Measurements from ENCODE around the gene MRTFA.
"Not testable (repeated sequence)": the region's sequence is repeated elsewhere in the genome, so short reads cannot be mapped to it uniquely, and the experiment has no call there.

The MRTFA gene

DNA sequence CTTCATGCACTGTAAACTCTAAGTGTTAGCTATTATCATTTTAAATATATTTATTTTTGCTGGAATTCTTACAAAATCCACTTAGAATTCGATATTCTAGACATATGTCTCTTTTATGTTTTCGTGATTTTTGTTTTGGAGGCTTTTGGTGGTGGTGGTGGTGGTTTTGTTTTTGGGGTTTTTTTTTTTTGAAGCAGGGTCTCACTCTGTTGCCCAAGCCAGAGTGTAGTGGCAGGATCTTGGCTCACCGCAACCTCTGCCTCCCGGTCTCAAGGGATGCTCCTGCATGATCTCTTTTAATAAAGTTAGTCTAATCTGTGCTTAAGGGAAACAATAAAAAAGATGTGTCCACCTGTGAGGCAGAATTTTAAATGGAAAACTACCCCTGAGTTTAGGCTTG lies 117.7 kb downstream of the MRTFA start:
- no peak for DNase-seq

DNA sequence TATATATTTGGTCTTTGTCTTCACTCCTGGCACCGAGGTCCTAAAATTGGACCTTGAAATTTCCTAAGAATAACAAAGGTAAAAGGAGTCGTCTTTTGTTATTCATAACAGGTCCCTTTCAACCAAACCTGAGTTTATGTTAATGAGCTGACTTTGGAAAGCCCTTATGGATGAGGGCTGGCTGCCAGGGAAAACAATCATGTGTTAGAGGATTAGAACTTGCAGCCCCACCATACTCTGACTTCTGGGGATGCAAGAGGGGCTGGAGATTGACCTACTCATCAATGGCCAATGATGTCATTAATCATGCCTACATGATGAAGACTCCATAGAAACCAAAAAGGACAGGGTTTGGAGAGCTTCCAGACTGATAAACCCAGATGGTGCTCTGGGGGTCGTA lies 118.9 kb downstream of the MRTFA start:
- DNase-seq = no peak

DNA sequence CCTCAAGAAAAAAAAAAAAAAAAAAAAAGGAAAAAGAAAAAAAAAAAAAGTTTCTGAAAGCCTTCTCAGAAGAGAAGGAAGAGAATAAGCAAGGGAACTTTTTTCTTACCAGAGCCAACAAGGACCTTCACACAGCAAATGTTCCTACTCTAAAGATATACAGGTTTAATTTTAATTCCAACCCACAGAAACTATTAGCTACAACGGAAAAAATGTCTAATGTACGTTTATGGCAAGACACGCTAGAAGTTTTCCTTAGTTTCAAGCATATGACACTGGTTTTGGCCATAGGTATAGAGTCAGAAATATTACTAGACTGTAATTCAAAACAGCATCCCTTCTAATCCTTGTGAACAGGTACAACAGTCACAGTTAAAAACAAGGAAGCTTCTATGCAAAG lies 120.1 kb downstream of the MRTFA start:
- DNase-seq = no peak

DNA sequence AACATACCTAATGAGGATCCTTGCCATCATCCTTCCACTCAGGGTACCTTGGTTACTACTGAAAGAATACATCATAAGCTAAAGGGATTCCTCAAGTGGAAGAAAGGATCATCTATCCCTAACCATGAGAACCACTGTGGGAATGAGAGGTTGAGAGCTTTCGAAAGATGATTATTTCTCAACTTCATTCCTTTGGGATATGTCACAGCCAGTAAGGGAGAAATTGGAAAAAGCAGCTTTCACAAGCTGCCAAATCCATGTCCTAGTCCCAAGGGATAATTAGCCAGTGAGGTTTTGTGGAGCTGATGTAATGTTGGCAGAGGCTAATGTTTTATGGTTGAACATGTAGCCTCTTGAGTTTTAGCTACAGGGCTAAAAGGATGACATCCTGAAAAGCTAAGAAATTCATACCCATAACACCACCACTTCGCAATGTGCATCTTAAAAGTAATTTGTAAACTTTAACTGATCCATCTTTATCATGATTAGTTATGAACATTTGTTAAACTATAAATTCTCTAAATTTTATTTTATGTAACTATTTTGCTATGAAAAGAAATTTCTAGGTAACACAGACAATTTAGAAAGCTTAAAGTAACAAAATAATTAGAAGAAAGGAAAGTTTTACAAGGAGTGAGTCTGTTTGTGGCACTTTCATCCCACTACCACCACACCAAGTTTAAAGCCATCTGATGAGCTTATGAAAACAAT lies 123.9 kb downstream of the MRTFA start:
- DNase-seq = no peak

DNA sequence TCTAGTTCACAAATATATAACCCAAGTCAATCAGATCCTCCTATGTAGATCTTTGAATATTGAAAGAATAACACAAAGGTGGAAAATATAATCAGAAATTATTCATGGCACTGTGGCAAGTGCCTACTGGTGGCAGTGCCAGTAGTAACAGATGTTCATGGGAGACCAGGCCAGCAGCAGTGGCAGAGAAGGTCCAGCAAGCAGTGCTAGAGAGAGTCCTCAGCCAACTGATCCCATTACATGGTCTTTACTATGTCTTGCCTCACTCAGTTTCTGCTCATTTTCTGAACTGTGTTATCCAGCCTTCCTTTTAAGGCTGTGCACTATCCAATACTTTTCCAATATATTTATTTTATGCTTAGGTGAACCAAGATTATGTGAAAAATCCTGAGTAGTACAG lies 124.9 kb downstream of the MRTFA start:
- no peak for DNase-seq

DNA sequence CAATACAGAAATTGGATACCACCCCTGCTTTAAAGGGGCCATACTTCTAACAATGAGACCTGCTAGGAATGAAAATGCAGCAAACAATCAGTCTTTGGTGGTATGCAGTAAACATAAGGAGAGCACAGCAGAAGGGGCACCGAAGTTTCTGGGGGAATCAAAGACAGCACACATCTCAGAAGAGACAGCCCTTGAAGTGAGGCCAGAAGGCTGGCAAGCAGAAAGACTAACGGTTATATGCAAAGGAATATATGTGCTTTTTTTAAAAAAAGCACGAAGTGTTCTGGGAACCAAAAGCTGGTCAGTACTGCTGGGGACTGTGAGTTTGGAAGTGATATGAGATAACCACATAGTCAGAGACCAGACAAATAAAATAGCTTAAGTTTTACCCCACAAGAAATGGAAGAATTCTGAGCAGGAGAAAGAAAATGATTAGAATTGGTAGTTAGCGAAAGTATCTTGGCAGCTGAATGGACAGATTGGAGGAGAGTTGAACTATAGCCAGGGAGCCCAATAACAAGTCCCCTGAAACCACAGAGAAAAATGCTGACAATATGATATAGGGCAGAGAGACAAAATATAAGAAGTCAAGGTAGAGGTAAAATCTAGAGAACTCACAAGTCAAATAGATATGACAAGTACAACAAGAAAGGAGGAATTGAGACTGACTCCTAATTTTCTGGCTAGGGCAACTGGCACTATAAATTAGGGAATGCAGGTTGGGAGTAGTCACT lies 125.7 kb downstream of the MRTFA start:
- DNase-seq = no peak

DNA sequence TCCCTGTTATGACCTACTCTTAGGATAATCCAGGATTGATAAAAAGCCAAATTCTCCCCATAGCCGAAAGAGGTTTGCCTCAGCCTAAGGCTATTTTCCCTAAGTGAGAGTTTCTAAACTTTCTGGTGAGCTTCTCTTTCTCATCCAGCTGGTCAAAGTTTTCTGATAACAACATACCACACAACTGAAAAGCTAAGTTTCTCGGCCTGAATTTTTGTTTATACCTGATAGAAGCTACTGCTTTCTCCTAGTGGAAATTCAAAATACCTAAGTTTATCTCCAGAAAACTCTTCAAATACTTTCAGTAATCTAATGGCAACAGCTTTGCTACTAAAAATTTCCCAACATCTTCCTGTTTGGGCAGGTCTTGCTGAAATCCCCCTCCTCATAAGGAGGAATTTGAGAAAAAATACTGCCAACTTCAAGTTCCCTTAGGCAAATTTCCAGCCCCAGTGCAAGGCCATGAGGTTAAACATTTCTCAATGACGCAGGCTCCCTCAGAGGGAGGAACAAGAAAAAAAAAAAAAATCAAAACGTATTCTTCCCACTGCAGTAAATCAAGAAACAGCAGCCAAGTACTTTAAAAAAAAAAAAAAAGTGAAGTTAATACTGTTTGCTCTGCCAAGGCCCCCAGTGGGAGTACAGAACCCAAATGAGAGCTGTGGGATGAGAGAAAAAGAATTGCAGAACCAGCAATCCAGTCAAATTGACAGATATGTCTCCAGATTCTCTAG lies 127.0 kb downstream of the MRTFA start:
- DNase-seq = no peak

DNA sequence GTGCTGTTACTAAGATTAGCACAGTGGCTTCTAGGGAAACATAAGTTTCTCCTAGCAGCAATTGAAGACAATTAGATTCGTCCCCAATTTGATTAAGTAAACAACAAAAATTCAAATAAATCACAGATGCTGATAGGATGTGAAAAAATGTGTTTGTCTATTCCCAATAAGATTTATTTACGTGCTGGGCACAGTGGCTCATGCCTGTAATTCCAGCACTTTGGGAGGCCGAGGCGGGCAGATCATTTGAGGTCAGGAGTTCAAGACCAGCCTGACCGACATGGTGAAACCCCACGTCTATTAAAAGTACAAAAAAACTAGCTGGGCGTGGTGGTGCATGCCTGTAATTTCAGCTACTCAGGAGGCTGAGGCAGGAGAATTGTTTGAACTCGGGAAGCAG lies 128.5 kb downstream of the MRTFA start:
- DNase-seq = not testable (repeated sequence)

DNA sequence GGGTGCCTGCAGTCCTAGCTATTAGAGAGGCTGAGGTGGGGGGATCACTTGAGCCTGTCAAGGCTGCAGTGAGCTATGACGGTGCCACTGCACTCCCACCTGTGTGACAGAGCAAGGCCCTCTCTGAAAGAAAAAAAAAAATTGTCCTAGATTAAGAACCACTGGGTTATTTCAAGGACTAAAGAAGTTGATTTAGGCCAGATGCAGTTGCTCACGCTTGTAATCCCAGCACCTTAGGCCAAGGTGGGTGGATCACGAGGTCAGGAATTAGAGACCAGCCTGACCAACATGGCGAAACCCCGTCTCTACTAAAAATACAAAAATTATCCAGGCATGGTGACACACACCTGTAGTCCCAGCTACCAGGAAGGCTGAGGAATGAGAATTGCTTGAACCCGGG lies 129.0 kb downstream of the MRTFA start:
- DNase-seq = no peak

DNA sequence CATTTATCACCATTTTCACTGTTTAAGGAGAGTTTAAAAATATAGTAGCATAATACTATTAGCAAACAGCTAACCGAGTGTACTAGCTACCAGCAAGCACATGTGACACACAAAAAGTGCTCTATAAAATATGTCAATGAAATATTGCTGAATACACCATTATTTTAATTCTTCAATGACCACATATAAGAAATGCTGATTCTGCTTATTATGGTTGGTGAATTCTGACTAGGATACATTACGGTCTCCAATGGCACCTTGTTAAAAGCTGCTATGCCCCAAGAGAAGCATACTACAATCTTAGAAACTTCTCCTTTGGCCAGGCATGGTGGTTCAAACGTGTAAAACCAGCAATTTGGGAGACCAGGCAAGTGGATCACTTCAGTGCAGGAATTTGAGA lies 129.8 kb downstream of the MRTFA start:
- no peak for DNase-seq

DNA sequence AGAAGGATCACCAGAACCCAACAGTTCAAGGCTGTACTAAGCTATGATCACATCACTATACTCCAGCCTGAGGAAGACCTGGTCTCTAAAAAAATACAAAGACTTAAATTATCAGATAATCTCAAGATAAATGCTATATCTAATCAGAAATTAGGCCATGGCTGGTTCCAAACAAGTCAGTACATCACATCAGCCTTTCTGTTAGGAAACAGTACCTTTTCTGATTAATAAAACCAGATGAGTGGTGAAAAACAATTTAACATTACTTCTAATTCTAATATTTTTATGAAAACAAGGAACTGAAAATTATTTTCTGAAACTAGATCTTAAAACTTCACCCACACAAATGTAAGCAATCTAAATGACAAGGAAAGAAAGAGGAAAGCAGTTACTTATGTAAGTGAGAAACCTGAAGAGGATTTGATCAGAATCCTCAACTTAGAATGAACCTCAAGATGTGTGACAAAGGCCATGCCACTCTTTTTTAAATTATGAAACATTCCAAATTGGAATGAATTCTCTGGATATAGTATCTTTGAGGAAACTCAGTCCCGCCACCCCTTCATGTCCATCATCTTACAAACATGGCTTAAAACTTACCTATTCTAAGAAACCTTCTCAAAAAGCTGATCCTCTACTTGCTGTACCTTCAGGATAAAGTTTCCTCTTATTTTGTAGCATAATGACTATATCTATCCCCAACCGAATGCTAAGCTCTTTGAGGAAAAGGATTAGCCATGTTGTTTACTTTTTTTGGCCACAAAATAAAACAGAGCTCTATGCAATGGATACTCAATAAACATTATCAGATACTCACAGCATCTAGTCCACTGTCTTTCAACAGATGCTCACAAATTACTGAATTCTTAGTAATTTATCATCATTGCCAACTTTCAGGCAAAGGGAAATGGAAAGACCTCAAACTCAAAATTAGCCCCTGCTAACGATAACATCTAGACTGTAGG lies 132.0 kb downstream of the MRTFA start:
- no peak for DNase-seq

DNA sequence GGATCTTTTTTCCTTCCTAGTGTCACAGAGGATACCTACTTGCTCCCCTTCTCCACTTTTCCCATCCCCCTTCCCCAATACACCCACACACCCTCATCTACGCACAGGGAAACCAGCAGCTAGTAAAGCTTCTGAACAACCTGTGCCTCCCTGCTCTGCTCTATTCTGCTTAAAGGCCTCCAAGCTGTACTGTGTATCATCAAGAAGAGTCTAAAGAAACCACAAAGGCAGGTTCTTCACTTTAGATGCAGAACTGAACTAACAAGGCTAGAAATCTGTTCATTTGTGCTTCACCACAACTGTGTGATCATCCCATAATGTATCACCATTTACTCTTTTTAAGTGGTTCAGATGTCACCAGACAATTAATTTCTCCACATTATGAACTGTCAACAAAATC lies 133.6 kb downstream of the MRTFA start:
- no peak for DNase-seq

DNA sequence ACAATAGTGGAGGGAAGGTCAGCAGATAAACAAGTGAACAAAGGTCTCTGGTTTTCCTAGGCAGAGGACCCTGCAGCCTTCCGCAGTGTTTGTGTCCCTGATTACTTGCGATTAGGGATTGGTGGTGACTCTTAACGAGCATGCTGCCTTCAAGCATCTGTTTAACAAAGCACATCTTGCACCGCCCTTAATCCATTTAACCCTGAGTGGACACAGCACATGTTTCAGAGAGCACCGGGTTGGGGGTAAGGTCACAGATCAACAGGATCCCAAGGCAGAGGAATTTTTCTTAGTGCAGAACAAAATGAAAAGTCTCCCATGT lies 136.1 kb downstream of the MRTFA start:
- not testable (repeated sequence) for DNase-seq

DNA sequence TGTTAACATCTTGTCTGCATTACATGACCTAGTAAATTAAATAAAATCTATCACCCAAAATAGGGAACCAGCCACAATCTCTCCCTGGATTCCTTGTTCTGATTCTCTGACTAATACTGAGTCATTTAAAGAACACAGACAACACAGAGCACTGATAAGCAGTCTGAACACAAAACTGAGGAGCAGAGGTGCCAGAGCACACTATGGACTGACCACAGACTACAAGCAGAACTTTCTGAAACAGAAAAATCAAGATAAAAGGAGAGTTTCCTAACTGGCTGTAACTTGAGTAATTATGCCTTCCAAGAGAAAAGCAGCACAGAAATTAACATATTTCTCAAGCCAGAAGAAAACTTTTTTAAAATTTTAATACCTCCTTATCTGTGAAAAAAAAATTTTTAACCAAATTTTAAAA lies 137.3 kb downstream of the MRTFA start:
- no peak for DNase-seq

DNA sequence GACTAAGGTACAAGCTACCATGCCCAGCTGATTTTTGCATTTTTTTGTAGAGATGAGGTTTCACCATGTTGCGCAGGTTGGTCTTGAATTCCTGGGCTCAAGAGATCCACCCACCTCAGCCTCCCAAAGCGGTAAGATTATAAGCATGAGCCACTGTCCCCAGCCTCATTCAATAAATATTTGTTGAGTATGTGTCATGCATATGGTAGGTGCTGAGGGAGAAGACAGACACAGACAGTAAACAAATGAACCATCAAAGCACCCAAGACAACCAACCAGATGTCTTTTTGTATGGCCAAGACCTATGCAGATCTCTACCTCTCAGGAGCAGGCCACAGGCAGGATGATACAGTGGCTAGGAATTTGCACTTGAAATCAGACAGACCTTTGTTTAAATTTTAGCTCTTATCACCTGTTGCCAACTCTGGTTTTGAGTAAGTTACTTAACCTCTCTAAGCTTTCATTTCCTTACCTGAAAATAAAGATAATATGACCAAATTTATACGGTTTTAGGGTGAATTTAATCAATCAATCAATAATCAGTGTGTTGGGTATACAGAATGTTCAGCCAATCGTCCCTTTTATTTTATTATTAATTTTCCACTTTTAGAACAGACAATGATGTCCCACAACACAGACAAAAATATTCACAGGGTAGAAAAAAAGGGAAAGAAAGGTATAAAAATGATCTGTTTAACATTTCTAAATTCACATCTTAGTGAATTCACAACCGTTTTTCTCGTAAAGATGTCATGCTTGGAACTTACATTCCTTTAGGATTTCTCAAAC lies 137.9 kb downstream of the MRTFA start:
- DNase-seq = no peak

DNA sequence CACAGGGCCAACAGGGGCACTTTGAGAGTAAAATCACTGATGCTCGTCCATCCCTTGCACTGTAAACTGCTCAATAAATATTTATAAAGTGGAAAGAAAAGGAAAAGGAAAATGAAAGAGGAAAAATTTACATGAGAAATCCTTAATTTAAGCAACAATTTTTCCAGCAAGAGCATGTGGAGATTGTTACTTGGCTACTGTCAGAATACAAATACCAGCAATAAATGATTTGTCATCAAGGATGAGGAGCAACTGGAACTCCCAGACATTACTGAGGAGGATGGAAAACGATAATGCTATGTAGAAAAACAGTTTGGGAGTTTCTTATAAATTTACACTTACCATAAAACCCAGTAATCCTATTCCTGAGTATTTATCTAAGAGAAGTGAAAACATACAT lies 143.1 kb downstream of the MRTFA start:
- DNase-seq = no peak

DNA sequence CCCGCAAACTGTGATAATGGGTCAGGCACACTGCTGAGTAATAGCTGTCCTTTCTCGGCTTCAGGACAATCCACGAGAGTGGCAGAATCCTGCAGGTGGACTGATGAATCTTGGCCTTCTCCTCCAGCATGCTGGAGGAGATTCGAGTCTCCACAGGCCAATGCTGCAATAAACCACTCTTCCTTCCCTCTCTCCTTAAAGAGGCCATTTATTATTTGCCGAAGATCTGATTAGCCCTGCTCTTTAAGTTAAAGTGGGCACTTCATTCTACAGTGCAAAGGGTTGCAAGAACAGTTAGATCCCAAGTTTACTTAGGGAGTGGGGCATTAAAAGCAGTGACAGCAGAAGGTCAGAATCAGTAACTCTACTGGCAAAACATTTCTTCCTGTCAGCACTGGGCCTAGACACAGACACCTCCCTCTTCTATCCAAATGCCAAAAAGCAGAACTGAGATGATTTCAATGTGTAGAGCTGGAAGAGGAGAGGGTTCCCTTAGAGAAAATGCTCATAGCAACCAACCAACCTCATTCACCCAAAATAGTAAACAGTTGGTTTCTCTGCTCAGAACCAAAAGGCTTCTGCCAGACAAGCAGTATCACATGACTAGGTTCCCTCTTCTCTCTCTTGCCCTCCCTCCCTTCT lies 144.4 kb downstream of the MRTFA start:
- DNase-seq = no peak

DNA sequence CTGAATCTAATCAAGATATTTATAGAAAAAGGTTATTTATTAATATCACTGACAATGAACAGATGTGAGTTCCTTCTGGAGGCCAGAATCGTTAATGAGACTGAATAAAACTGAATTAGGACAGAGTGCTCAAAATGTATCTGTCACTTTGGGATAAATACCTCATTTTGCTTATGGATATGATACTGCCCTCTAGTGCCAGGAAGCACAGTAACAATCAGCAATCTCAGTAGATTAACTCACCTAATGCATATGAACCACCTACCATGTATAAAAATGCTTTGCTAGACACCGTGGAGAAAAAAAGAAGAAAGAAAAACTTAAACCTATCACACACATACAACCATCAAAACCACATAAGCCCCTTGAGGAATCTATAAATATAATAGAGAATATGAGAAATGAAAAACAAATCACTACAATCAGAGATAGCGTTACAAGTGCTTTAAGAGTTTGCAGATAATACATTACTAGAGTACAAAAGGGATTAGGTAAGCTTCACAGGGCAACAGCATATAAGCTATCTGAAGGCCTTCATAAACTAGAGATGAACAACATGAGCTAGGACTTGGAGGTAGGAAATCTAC lies 148.8 kb downstream of the MRTFA start:
- no peak for DNase-seq

DNA sequence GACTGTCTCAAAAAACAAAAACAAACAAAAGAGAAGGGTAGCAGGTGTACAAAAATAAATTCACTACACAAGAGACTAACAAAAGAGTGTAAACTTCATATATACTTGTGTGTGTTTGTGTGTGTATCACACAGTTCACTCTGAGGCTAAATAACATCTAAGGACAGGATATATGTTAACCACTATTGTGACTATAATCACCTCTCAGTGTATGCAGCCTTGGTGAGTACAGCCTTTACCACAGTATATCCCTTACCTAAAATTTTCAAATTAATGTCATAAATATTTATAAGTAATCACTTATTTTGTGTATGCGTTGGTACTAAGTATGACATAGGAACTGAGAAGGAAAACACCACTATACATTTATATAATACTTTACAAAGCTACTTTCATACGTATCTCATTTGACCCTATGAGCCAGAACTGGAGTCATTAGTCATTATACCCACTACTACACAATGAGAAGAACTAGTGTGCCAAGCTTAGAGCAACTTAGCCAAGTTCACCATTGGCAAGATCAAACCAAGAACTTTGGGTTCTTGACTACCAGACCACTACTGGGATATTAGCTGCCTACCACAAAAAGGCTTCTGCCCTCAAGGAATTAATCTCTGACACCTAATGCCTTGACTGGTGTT lies 149.4 kb downstream of the MRTFA start:
- DNase-seq = no peak

DNA sequence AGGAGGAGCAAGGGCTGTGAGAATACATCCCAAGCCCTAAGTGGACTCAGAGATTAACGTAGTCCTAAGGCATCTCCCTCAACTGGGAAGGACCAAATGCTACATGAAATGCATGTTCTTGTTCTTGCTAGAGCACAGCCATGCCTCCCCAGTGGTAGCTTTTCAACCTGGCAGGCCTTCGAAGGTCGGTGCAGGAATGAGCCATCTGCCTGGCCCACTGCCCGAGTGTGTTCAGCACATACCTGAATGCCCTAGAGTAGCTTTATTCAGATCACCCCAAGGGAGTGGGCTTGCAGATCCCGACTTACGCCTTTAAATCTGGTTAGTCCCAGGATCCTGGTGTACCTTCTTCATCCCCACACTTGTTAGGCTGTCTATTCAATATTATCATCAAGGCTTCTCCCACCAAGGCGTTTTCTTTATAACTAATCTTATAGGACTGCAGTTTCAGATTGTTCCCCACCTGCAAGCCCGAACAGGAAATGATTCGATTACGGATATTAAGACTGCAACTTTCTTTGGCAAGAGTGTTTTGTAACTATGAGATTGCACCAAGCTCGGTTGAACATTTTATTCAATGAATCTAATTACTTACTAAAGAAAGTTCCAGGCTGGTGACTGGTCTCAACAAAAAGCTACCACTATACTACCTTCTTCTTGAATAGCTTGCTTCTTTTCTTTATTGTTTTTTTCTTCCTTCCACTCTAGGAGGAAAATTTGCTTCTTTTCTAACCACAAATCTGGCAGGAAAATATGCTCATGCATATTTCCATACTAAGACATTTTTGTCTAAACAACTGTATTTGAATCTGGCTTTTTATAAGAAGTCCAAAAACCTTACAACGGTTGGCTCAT lies 150.5 kb downstream of the MRTFA start:
- no peak for DNase-seq

Data from NCI-H1105 (cell line).